ENCODE data around the gene APCDD1L.
"Not testable (repeated sequence)": the region's sequence is repeated elsewhere in the genome, so short reads cannot be mapped to it uniquely, and the experiment has no call there.

APCDD1L gene

DNA sequence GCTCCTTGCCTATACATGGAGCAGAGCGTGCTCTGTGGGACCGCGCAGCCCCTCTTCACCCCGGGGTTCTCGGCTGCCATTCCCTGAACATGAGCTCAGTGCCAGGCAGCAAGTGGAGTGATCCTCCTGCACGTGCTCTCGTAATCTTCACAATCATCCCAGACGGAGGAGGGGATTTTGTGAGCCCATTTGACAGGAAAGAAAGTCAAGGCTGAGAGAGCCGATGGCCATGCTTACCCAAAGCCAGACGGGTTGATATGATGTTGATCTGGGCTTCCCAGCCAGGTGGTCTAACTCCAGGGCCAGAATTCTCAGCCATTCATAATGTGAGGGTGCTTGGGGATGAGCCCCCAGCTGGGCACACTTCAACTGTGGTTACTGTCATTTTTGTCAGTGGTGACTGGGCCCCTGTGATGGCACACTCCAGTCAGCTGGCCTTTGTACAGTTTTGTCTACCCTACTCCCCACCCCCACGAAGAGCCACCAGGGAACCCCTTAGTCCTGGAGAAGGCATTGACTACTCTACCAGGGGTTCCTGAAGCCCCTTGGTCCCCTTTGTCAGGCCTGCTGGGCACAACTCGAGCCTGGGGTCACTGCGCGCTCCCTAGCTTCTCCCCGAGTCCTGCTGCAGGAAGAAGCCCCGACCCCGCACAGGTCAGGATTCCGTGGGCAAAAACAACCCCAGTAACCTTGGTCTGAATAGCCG is 1.5 kb downstream of the APCDD1L start:
- DNase-seq = no peak

- no peak for DNase-seq
Measured at GRCh38 chr20:58512808-58513552, 2.2 kb downstream of the APCDD1L start.

- no peak for DNase-seq
Measured at GRCh38 chr20:58511861-58512260, 3.3 kb downstream of the APCDD1L start.

DNA sequence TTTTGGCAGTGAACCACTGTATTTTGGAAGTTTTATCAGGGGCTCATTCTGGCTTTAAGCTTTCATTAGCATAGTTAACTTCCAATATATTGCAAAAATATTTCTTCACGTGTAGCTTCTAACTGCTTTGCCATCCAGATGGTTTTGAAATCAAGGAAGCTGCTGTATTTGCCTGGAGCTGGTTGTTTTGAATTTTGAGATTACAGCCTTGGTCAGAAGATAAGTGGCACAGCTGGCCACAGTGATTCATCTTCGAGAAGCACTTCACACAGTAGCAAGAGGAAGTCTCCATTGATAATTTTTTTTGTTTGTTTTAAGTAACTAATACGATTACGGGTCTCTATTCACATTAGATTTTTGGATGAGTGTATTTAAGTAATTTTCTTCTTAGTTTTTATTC is 3.8 kb downstream of the APCDD1L start:
- peak in 1 of 2 donors; percentile 1 for DNase-seq

GRCh38 chr20:58510921-58511320 is 4.3 kb downstream of the APCDD1L start:
- DNase-seq = no peak

- DNase-seq = no peak
Measured at GRCh38 chr20:58508762-58509395, 6.3 kb downstream of the APCDD1L start.

- not testable (repeated sequence) for DNase-seq
Measured at GRCh38 chr20:58506999-58507398, 8.2 kb downstream of the APCDD1L start.

- no peak for DNase-seq
Measured at GRCh38 chr20:58504566-58504965, 10.6 kb downstream of the APCDD1L start.

- DNase-seq = no peak
Measured at GRCh38 chr20:58503668-58504067, 11.5 kb downstream of the APCDD1L start.

DNA sequence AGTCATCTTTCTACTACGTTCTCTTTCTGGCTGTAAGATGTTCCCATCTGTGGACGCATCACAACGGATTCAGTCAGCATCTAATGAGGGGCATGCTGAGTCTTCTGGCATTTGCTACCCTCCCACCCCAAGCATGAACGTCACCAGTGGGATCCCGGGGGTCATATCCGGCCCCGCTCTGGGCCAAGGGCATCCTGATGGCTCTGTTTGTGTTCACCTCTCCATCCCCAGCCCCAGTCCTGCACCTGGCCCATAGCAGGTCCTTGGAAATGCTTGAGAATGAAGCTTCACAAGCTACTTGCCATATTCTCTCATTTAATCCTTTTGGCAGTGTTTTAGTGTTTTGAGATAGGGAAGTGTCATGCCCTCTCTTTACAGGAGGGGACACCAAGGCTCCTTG is 14.9 kb downstream of the APCDD1L start:
- DNase-seq = no peak

DNA sequence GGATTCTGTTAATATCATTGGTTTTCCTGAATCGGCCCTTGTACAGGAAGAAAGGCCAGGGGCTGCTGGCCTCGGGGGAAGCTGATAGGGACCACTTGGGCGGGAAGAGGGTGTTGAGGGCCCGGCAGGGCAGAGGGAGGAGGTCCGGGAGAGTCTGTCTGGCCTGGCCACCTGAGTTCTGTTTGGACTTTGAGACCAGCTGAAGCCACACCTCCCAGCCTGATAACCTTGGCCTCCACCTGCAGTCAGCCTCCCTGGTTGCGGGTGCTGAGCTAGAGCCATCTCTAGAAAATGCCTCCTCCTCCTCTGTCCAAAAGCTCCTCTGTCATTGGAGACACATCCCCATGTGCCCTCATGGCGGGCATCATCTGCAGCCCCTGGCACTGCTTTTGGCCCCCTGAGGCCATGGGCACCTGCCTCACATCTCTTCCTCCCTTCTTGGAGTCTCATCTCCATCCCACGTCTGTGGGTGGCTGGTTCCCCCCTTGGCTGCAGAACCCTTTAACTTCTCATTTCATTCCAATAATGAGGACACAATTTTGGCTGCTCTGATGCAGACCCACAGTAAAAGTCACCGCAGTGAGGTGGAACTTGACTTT is 16.6 kb downstream of the APCDD1L start:
- no peak for DNase-seq

- DNase-seq = no peak
Measured at GRCh38 chr20:58497724-58498469, 17.3 kb downstream of the APCDD1L start.

DNA sequence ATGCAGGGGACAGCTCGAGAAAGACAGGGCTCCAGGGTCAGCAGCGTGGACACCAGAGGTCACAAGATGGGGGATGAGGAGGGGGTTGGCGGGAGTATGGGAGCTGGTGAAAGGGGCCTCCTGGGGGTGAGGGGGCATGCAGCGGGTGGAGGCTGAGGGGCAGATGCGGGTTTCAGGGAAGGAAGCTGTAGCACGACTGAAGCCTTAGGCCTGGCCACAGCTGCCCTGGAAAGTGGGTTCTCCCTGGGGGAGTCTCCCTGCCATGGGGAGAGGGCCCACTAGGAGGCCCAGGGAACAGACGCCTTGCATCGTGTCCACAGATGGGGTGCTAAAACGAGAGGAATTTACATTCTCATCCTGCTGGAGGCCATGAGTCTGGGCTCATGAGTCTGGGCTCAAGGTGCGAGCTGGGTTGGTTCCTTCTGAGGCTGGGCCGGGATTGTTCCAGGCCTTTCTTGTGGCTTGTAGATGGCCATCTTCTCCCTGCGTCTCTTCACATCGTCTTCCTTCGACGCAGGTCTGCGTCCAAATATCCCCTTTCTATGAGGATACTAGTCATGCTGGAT is 18.0 kb downstream of the APCDD1L start:
- no peak for DNase-seq

- no peak for DNase-seq
Measured at GRCh38 chr20:58496429-58496769, 18.8 kb downstream of the APCDD1L start.

- DNase-seq = no peak
Measured at GRCh38 chr20:58495623-58496428, 19.4 kb downstream of the APCDD1L start.

DNA sequence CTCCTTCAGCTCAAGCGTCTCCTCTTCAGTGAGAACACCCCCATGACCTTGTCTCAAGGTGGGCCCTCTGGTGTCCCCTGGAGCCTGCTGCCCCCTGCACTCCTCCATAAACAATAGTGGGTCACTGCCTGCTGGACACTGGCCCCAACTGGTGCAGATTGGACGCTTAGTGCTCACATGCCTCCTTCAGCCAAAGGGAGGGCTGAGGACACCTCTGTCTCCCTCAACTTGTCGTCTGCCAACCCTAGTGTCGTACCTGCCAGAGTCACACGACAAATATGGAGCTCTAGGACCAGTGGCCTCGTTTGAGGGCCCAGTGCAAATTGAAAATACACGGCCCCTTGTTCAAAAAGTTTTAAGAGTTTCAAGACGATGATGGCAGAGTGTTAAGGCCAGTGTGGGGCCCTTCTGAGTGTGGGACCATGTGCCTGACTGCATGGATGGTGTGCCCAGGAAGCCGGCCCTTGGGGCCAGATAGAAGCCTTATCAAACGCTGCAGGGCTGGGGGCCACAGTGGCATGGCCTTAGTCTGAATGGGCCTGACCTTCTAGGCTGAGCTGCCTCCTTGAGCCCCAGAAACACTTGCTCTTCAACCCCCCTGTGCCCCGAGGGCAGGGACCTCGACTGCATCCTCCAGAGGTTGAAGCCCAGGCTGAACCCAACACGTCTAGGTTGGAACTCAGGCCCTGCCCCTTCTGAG is 20.1 kb downstream of the APCDD1L start:
- DNase-seq = no peak

GRCh38 chr20:58492795-58493524 is 22.2 kb downstream of the APCDD1L start:
- no peak for DNase-seq

- DNase-seq = no peak
Measured at GRCh38 chr20:58492074-58492718, 23.0 kb downstream of the APCDD1L start.

DNA sequence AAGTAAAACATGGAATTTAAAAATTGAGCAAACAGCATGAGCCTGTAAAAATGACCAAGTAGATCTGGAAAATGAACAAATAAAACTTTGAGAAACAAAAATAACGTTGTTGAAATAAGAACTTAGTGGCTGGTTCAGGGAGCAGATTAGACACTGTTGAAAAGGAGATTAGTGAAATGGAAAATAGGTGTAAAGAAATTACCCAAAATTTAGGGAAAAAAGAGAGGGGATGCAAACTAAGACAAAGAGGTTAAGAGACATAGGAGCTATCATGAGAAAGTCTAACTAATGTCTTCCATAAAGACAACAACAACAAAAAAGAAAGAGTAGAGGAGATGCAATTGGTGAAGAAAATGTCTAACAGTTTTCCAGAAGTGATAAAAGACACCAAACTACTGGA is 29.0 kb downstream of the APCDD1L start:
- no peak for DNase-seq

DNA sequence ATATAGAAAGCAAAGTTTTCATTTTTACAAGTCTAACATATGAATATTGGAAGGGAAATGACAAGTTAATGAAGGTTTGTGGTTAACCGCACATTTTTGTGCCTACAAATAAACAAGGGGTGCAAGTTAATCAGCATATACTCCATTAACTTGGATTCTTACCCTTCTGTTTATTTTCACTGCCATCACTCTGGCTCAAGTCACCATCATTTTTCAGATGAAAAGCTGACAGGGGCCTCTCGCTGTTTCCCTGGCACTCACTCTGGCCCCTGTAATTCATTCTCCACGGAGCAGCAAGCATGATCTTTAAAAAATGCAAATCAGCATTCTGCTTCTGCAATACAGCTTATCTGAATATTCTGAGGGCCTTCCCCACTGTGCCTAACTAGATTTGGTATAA is 29.8 kb downstream of the APCDD1L start:
- DNase-seq = no peak
